HCT116 (cell line): ENCODE measurements around the gene AMD1. TPM values are rescaled to one million over a fixed set of nuclear protein-coding genes. Genes with fewer than 3 reads are reported as not detected.

Experiments
- ATAC-seq: fragments of 200-7000 bp; cut with Tn5 transposase; 2 replicates; pipeline ENCODE4 v1.9.1; 2020; ENCODE audit warnings: mild to moderate bottlenecking, moderate library complexity
- BruUV-seq: library from RNA; stranded (reverse); fragments of 400-500 nt; replicated peaks from 2 replicates; lab custom pipeline; 2021; lab: Mats Ljungman, UMichigan
- CTCF ChIA-PET: fragments of 300-600 bp; sonication (Branson Sonifier 250); formaldehyde crosslinking; loops from one replicate; lab custom pipeline; 2021; ENCODE audit warnings: antibody characterized with exemption; lab: Charles Lee
- POLR2A ChIA-PET: fragments of 300-600, 350-600 bp; sonication (Branson Sonifier 250); formaldehyde crosslinking; loops from one replicate; lab custom pipeline; 2021; ENCODE audit warnings: antibody characterized with exemption; lab: Charles Lee
- RAD21 ChIA-PET, 2 experiments: fragments of 300-600 bp; sonication (Branson Sonifier 250); formaldehyde crosslinking; loops; one replicate each; lab custom pipeline; 2023; ENCODE audit warnings: low total read pairs in 2 of 2; ENCODE audit not compliant: uncharacterized antibody in 2 of 2, unreplicated experiment in 2 of 2, low non-redundant PET in 1 of 2; lab: Charles Lee
- DNase-seq: peaks from one replicate; pipeline ENCODE4 v3.0.0-alpha.2; 2010; ENCODE audit warnings: low read depth, low spot score
- H2AFZ ChIP-seq: fragments of 200-600 bp; shearing (Covaris generic), sonication (generic); 2 replicates; pipeline ENCODE4 v1.6.1; 2017; ENCODE audit warnings: low read depth, mixed run types, mixed read lengths, antibody characterized with exemption, low read length; ENCODE audit not compliant: poor library complexity, severe bottlenecking
- H3K27ac ChIP-seq: 2 replicates; pipeline ENCODE4 v1.5.1; 2012; ENCODE audit warnings: low read depth, low read length
- H3K27me3 ChIP-seq: fragments of 200-600 bp; sonication (generic); 2 replicates; pipeline ENCODE4 v1.6.1; 2016; ENCODE audit warnings: mixed run types, low read length, mixed read lengths; ENCODE audit not compliant: insufficient read depth
- H3K36me3 ChIP-seq, 2 experiments: fragments of 200-500 bp in 1 of 2; fragments of 200-600 bp in 1 of 2; sonication (Bioruptor generic) in 1 of 2; sonication (generic) in 1 of 2; 2 replicates each; pipeline versions ENCODE4 v1.5.1 to v1.6.1; 2014 to 2016; ENCODE audit warnings: low read length in 2 of 2, inconsistent platforms in 1 of 2, mixed read lengths in 1 of 2, mixed run types in 1 of 2; ENCODE audit not compliant: insufficient read depth in 2 of 2, control insufficient read depth in 1 of 2
- H3K4me1 ChIP-seq, 2 experiments: fragments of 200-600 bp in 1 of 2; sonication (generic) in 1 of 2; 2 replicates each; pipeline versions ENCODE4 v1.5.1 to v1.6.1; 2012 to 2017; ENCODE audit warnings: low read length in 2 of 2, inconsistent platforms in 1 of 2, mild to moderate bottlenecking in 1 of 2, mixed read lengths in 1 of 2, mixed run types in 1 of 2, moderate library complexity in 1 of 2; ENCODE audit not compliant: insufficient read depth in 2 of 2, control insufficient read depth in 1 of 2
- H3K4me2 ChIP-seq: fragments of 200-600 bp; sonication (generic); 2 replicates; pipeline ENCODE4 v1.6.1; 2017; ENCODE audit warnings: mixed run types, low read length, mixed read lengths
- H3K4me3 ChIP-seq, 2 experiments: fragments of 200-600 bp in 1 of 2; sonication (generic) in 1 of 2; replicated peaks in 1 of 2; 2 replicates each; pipeline ENCODE4 v1.5.1; 2011 to 2016; ENCODE audit warnings: low read length in 2 of 2, control low read depth in 1 of 2, low read depth in 1 of 2, mild to moderate bottlenecking in 1 of 2, mixed read lengths in 1 of 2, mixed run types in 1 of 2
- H3K79me2 ChIP-seq: fragments of 200-600 bp; sonication (generic); 2 replicates; pipeline ENCODE4 v1.6.1; 2017; ENCODE audit warnings: mild to moderate bottlenecking, mixed run types, low read length, moderate library complexity, mixed read lengths; ENCODE audit not compliant: insufficient read depth
- H3K9ac ChIP-seq: fragments of 200-600 bp; sonication (generic); 2 replicates; pipeline ENCODE4 v1.6.1; 2016; ENCODE audit warnings: low read length, mixed read lengths
- H3K9me2 ChIP-seq: fragments of 200-600 bp; sonication (generic), shearing (Covaris generic); 2 replicates; pipeline ENCODE4 v1.6.1; 2017; ENCODE audit warnings: mixed run types, mild to moderate bottlenecking, moderate library complexity; ENCODE audit not compliant: insufficient read depth
- H3K9me3 ChIP-seq, 2 experiments: fragments of 200-500 bp in 1 of 2; fragments of 200-600 bp in 1 of 2; sonication (Bioruptor generic) in 1 of 2; sonication (generic) in 1 of 2; 2 replicates each; pipeline ENCODE4 v1.6.1; 2014 to 2017; ENCODE audit warnings: low read length in 2 of 2, mixed read lengths in 2 of 2, inconsistent platforms in 1 of 2, low read depth in 1 of 2, mild to moderate bottlenecking in 1 of 2, mixed run types in 1 of 2, moderate library complexity in 1 of 2; ENCODE audit not compliant: control insufficient read depth in 1 of 2, insufficient read depth in 1 of 2
- H4K20me1 ChIP-seq: fragments of 200-600 bp; sonication (generic), shearing (Covaris generic); 2 replicates; pipeline ENCODE4 v1.6.1; 2017; ENCODE audit warnings: mixed run types, mild to moderate bottlenecking, moderate library complexity; ENCODE audit not compliant: insufficient read depth
- ATF3 ChIP-seq: IDR thresholded peaks from 2 replicates; pipeline ENCODE4 v1.6.1; 2012
- CBX3 ChIP-seq: IDR thresholded peaks from 2 replicates; pipeline ENCODE4 v1.6.1; 2012; ENCODE audit warnings: low read depth
- JUND ChIP-seq: IDR thresholded peaks from 2 replicates; pipeline ENCODE4 v1.6.1; 2012
- RAD21 ChIP-seq: IDR thresholded peaks from 2 replicates; pipeline ENCODE4 v1.6.1; 2012; ENCODE audit warnings: low read depth, mild to moderate bottlenecking
- SP1 ChIP-seq: IDR thresholded peaks from 2 replicates; pipeline ENCODE4 v1.6.1; 2012; ENCODE audit warnings: low read depth
- YY1 ChIP-seq: IDR thresholded peaks from 2 replicates; pipeline ENCODE4 v1.6.1; 2011; ENCODE audit warnings: low read length, low read depth, moderate library complexity, mild to moderate bottlenecking; ENCODE audit not compliant: insufficient replicate concordance; ENCODE audit errors: extremely low read depth
- ZBTB33 ChIP-seq: IDR thresholded peaks from 2 replicates; pipeline ENCODE4 v1.6.1; 2011; ENCODE audit warnings: mild to moderate bottlenecking, low read length, moderate library complexity; ENCODE audit not compliant: insufficient replicate concordance; ENCODE audit errors: extremely low read depth
- ZFX ChIP-seq: fragments of 450-650 bp; IDR thresholded peaks from 2 replicates; pipeline ENCODE4 v1.6.1; 2017
- intact Hi-C: fragments of 100-400 bp; cut with micrococcal nuclease; formaldehyde crosslinking; loops from 2 replicates; pipeline ENCODE4 v1.10.0; 2022
- total RNA-seq: library from RNA; stranded (reverse); gene quantifications from one replicate; pipeline ENCODE4 v1.2.1, GENCODE V29; 2021; ENCODE audit not compliant: unreplicated experiment

Gene AMD1
- total RNA-seq, 1 experiment from 2014 or later: 71.4 TPM

- BruUV-seq: no TSS peak
- ATAC-seq (no peak), DNase-seq (no peak)
- no peak overlapping the region for H3K9ac ChIP-seq
- H3K4me3 ChIP-seq: no peak overlapping the region
- H3K79me2 ChIP-seq: no peaks in the 10 kb centered on the region
- no peak overlapping the region for H3K27ac ChIP-seq
- H3K9me2 ChIP-seq: no peaks in the 10 kb centered on the region
- no peak overlapping the region for H3K4me2 ChIP-seq
- no peaks in the 10 kb centered on the region for H3K27me3 ChIP-seq
- ChIA-PET CTCF (no interaction called here), RAD21 (no interaction called here), POLR2A (interaction anchor here (0.8 to 4.2 kb wide), 2 partner anchors 17 to 18 kb away, joined by 3 to 17 read pairs; partner anchors contain the start of gene AMD1)
- H3K9me3 ChIP-seq: no peaks in the 10 kb centered on the region
- no peaks in the 10 kb centered on the region for H4K20me1 ChIP-seq
- no peak overlapping the region for H2AFZ ChIP-seq
- H3K36me3 ChIP-seq: no peaks in the 10 kb centered on the region
- TF ChIP-seq CBX3: no peak
- TF ChIP-seq ZBTB33: no peak
- no peak for TF ChIP-seq ZFX
- TF ChIP-seq YY1: no peak
- no peak for TF ChIP-seq JUND
- TF ChIP-seq RAD21: no peak
- TF ChIP-seq SP1: no peak
- no peak for TF ChIP-seq ATF3
- H3K4me1 ChIP-seq: peaks cover 3 to 8% of the 10 kb centered on the region in 2 experiments; a peak in 2 of 4 replicates
- intact Hi-C loops: no loop called here
These were observed 16.6 kb upstream of the AMD1 start for GRCh38 chr6:110858016-110858415.
